Measurements from ENCODE around the gene ZBTB32.
A peak's percentile ranks its signal among the peaks of the same experiment; 100 is the strongest.
"Not testable (repeated sequence)": the region's sequence is repeated elsewhere in the genome, so short reads cannot be mapped to it uniquely, and the experiment has no call there.

The ZBTB32 gene, protein sequence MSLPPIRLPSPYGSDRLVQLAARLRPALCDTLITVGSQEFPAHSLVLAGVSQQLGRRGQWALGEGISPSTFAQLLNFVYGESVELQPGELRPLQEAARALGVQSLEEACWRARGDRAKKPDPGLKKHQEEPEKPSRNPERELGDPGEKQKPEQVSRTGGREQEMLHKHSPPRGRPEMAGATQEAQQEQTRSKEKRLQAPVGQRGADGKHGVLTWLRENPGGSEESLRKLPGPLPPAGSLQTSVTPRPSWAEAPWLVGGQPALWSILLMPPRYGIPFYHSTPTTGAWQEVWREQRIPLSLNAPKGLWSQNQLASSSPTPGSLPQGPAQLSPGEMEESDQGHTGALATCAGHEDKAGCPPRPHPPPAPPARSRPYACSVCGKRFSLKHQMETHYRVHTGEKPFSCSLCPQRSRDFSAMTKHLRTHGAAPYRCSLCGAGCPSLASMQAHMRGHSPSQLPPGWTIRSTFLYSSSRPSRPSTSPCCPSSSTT

DNA sequence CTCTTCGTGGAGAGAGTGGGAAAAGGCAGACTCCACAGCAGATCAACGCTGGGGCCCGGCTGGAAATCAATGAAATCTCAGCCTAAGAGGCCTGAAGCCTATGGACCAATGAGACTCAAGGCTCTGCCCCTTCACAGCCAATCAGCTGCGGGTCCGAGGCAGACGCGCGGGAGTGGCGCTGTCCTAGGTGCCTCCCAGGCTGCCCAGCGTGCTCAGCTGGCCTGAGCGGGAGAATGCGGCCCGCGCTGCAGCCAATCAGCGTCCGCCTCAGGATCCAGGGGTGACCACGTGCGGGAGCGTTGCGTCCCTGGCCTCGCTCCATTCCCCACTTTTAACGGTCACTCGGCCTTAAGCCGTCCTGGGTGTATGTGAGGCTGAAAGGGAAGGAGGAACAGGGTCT, at the start of gene ZBTB32:
TSS of gene ZBTB32 (plus strand) at position 341 of the 400 bp plus-strand sequence. CDS start 10,069 bp downstream, outside the sequence.
- peak; percentile 34 for DNase-seq

DNA sequence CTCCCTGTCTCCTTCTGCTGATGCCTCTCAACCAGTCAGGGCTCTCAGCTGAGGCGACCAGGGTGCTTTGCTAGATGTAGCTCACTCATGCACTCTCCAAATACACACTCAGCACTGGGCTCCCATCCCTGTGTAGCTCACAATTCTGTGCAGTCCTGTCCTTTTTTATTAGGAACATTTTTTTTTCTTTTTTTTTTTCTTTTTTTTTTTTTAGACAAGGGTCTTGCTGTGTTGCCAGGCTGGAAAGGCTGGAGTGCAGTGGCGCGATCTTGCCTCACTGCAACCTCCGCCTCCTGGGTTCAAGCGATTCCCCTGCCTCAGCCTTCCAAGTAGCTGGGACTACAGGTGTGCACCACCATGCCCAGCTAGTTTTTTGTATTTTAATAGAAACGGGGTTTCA, 49.5 kb upstream of the ZBTB32 start:
- DNase-seq = not testable (repeated sequence)

DNA sequence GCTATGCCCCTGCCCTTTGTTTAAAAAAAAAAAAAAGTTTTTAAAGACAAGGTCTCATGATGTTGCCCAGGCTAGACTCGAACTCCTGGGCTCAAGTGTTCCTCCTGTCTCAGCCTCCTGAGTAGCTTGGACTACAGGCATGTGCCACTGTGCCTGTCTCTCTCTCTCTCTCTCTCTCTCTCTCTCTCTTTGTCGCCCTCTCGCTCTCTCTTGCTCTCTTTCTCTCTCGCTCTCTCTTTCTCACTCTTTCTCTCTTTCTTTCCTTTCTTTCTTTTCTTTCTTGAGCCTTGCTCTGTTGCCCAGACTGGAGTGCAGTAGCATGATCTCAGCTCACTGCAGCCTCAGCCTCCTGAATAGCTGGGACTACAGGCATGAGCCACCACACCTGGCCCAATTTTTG, 48.8 kb upstream of the ZBTB32 start:
- DNase-seq = no peak

GRCh38 chr19:35656700-35657099, 47.7 kb upstream of the ZBTB32 start:
- no peak for DNase-seq

- DNase-seq = no peak
Measured at GRCh38 chr19:35657904-35658700, 46.3 kb upstream of the ZBTB32 start.

DNA sequence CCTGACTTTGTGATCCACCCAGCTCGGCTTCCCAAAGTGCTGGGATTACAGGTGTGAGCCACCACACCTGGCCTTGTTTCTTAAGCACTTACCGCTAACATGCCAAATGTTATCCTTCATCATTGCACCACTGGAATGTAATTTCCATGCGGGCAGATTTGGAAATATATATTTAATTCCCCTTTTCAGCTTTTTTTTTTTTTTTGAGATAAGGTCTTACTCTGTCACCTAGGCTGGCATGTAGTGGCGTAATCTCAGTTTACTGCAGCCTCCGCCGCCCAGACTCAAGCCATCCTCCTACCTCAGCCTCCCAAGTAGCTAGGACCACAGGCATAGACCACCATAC, 42.4 kb upstream of the ZBTB32 start:
- no peak for DNase-seq

GRCh38 chr19:35663981-35664380, 40.4 kb upstream of the ZBTB32 start:
- no peak for DNase-seq

GRCh38 chr19:35665157-35665556, 39.2 kb upstream of the ZBTB32 start:
- DNase-seq = no peak

DNA sequence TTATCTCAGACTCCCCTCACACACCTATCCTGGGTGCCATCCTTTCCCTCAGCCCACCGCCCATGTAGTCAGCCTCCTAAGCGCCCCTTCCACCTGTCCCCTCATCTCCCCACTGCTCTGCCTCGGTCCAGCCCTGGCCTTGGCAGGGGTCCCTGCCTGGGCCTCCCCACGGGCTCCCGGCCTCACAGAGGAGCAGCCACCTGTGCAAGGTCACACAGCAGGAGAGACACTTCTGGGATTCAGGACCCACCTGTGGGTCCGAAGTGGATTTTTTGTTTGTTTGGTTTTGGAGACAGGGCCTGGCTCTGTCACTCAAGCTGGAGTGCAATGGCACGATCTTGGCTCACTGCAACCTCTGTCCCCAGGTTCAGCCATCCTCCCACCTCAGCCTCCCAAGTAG, 38.8 kb upstream of the ZBTB32 start:
- no peak for DNase-seq

- DNase-seq = no peak
Measured at GRCh38 chr19:35666251-35666913, 38.0 kb upstream of the ZBTB32 start, which contains the start of gene UPK1A. TSS of gene UPK1A (plus strand) at chr19:35666517. CDS start at chr19:35666813, 296 bp downstream.

DNA sequence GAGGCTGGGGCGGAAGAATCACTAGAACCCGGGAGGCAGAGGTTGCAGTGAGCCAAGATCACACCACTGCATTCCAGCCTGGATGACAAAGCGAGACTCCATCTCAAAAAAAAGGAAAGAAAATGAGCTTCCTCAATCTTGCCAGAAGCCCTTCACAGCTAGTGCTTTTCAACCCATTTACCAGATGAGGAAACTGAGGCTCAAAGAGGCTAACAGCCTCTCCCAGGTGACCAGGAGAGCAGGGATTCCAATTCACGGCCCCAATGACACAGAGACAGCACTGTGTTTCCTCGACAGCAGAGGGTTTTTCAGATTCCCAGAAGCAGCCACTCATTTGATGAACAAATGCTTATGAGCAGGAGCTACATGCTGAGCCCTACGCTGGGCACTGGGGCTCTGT, 34.8 kb upstream of the ZBTB32 start:
- DNase-seq = no peak

DNA sequence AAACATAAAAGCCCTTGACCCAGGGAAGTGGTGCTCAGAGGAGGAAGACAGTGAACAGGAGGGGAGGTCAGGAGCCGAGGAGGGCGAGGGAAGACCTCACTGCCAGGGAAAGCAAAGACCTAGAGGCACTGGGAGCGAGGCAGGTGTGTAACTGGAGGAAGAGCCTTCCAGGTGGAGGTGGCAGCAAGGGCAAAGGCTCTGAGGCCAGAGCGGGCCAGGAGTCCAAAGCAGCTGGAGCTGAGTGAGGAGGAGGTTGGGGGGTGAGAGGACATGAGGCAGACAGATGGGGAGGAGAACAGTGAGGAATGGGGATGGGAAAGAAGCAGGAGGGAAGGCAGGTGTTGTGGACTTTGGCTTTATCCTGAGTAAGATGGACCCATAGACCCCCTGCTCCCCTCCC, 34.4 kb upstream of the ZBTB32 start:
- DNase-seq = no peak

DNA sequence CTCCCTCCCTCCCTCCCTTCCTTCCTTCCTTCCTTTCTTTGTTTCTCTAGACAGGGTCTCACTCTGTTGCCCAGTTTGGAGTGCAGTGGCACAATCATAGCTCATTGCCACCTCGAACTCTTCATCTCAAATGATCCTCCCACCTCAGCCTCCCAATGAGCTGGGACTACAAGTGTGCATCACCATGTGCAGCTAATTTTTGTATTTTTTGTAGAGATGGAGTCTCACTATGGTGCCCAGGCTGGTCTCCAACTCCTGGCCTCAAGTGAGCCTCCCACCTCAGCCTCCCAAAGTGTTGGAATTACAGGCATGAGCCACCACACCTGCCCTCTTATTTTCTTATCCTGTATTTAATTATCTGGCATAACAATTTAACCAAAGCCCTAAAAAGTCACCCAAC, 33.7 kb upstream of the ZBTB32 start:
- no peak for DNase-seq

GRCh38 chr19:35671818-35672217, 32.5 kb upstream of the ZBTB32 start:
- DNase-seq = no peak

- DNase-seq = peak; percentile 36
Measured at GRCh38 chr19:35673121-35673804, 31.1 kb upstream of the ZBTB32 start.

DNA sequence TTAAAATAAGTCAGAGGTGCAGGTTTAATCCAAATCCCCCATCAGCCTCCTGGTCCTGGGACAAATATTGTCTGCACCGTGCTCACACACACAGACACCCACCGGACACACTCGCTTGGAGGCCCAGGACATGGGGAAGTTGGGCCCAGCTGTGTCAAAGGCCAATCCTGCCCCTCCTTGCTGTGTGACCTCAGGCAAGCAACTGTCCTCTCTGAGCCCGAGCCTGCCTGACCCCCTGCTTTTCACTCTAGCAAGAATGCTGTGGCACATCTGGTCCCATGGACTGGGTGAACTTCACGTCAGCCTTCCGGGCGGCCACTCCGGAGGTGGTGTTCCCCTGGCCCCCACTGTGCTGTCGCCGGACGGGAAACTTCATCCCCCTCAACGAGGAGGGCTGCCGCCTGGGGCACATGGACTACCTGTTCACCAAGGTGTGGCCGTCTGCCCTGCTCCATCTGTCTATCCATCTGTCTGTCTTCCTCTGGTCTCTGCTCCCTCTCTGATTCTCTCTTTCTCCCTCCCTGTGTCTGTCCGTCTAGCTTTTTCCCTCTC, 28.7 kb upstream of the ZBTB32 start:
- no peak for DNase-seq

- DNase-seq = no peak
Measured at GRCh38 chr19:35689836-35690235, 14.5 kb upstream of the ZBTB32 start.

DNA sequence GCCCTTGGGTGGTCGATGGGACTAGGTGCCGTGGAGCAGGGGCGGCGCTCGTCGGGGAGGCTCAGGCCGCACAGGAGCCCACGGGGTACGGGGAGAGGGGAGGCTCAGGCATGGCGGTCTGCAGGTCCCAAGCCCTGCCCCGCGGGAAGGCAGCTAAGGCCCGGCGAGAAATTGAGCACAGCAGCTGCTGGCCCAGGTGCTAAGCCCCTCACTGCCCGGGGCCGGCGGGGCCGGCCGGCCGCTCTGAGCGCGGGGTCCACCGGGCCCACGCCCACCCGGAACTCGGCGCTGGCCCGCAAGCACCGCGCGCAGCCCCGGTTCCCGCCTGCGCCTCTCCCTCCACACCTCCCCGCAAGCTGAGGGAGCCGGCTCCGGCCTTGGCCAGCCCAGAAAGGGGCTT, 13.3 kb upstream of the ZBTB32 start:
- not testable (repeated sequence) for DNase-seq

GRCh38 chr19:35692010-35692409, 12.3 kb upstream of the ZBTB32 start:
- no peak for DNase-seq

- DNase-seq = no peak
Measured at GRCh38 chr19:35693422-35693821, 10.9 kb upstream of the ZBTB32 start.

- DNase-seq = peak; percentile 87
Measured at GRCh38 chr19:35693835-35694599, 10.3 kb upstream of the ZBTB32 start.

All from inflammatory macrophage treated with lipopolysaccharide for 4 hours (primary cell).